Ishikawa (cell line): Measurements from ENCODE around the gene CALHM1.

Source experiments
- CEBPB ChIP-seq: IDR thresholded peaks from 2 replicates; pipeline ENCODE4 v1.6.1; 2012
- CREB1 ChIP-seq: IDR thresholded peaks from 2 replicates; pipeline ENCODE4 v1.6.1; 2012; ENCODE audit warnings: low read depth
- EGR1 ChIP-seq: IDR thresholded peaks from 2 replicates; pipeline ENCODE4 v1.6.1; 2012
- EP300 ChIP-seq: IDR thresholded peaks from 2 replicates; pipeline ENCODE4 v1.6.1; 2012; ENCODE audit warnings: borderline replicate concordance
- FOXM1 ChIP-seq: IDR thresholded peaks from 2 replicates; pipeline ENCODE4 v1.6.1; 2012; ENCODE audit warnings: low read depth, borderline replicate concordance
- MAX ChIP-seq: IDR thresholded peaks from 2 replicates; pipeline ENCODE4 v1.6.1; 2012
- NFIC ChIP-seq: IDR thresholded peaks from 2 replicates; pipeline ENCODE4 v1.6.1; 2012
- RAD21 ChIP-seq: IDR thresholded peaks from 2 replicates; pipeline ENCODE4 v1.6.1; 2012; ENCODE audit warnings: low read depth
- REST ChIP-seq: IDR thresholded peaks from 2 replicates; pipeline ENCODE4 v1.6.1; 2012; ENCODE audit warnings: low read depth, mild to moderate bottlenecking
- TAF1 ChIP-seq: IDR thresholded peaks from 2 replicates; pipeline ENCODE4 v1.6.1; 2012; ENCODE audit warnings: low read depth, mild to moderate bottlenecking
- TCF12 ChIP-seq: IDR thresholded peaks from 2 replicates; pipeline ENCODE4 v1.6.1; 2012; ENCODE audit warnings: low read depth
- TEAD4 ChIP-seq: IDR thresholded peaks from 2 replicates; pipeline ENCODE4 v1.6.1; 2012
- USF1 ChIP-seq: IDR thresholded peaks from 2 replicates; pipeline ENCODE4 v1.6.1; 2012
- YY1 ChIP-seq: IDR thresholded peaks from 2 replicates; pipeline ENCODE4 v1.6.1; 2012; ENCODE audit warnings: low read depth
- ZBTB7A ChIP-seq: IDR thresholded peaks from 2 replicates; pipeline ENCODE4 v1.6.1; 2012; ENCODE audit warnings: low read depth

CALHM1 gene

GRCh38 chr10:103444478-103444877, 14.2 kb downstream of the CALHM1 start:
- no peak for TF ChIP-seq USF1
- TF ChIP-seq CEBPB = no peak
- no peak for TF ChIP-seq REST
- TF ChIP-seq TEAD4 = no peak
- TF ChIP-seq EP300 = no peak
- TF ChIP-seq NFIC = no peak

- no peak for TF ChIP-seq REST
- TF ChIP-seq ZBTB7A = no peak
- TF ChIP-seq TAF1 = no peak
- no peak for TF ChIP-seq RAD21
- no peak for TF ChIP-seq CEBPB
- no peak for TF ChIP-seq MAX
- no peak for TF ChIP-seq USF1
- TF ChIP-seq CREB1 = no peak
- TF ChIP-seq NFIC = no peak
- TF ChIP-seq FOXM1 = no peak
- TF ChIP-seq TCF12 = no peak
- TF ChIP-seq EGR1 = no peak
- TF ChIP-seq TEAD4 = no peak
- TF ChIP-seq YY1 = no peak
- TF ChIP-seq EP300 = no peak
These were observed 15.1 kb downstream of the CALHM1 start for GRCh38 chr10:103443475-103444185.

- TF ChIP-seq USF1 (no peak), CEBPB (no peak), EGR1 (no peak)
These were observed 16.7 kb downstream of the CALHM1 start for GRCh38 chr10:103442031-103442461.

GRCh38 chr10:103441611-103442010, 17.1 kb downstream of the CALHM1 start:
- no peak for TF ChIP-seq RAD21
- TF ChIP-seq FOXM1 = no peak
- no peak for TF ChIP-seq ZBTB7A
- TF ChIP-seq EGR1 = no peak
- TF ChIP-seq EP300 = no peak
- TF ChIP-seq TEAD4 = no peak
- TF ChIP-seq CEBPB = no peak
- TF ChIP-seq CREB1 = no peak
- TF ChIP-seq TAF1 = no peak
- TF ChIP-seq MAX = no peak
- no peak for TF ChIP-seq YY1
- no peak for TF ChIP-seq REST
- no peak for TF ChIP-seq TCF12
- TF ChIP-seq USF1 = no peak
- no peak for TF ChIP-seq NFIC
